Gastroesophageal sphincter (tissue), 4 donors: ENCODE measurements around the gene STAT6. TPM values are rescaled to one million over a fixed set of nuclear protein-coding genes. Genes with fewer than 3 reads are reported as not detected.
A peak's percentile ranks its signal among the peaks of the same experiment; 100 is the strongest.

ENCODE experiments used
- ATAC-seq: fragments of 150-250 bp; one replicate; pipeline ENCODE4 v1.9.1; 2016; ENCODE audit warnings: mild to moderate bottlenecking, moderate library complexity
- H3K27ac ChIP-seq, 4 donors: fragments of 200-600 bp; sonication (generic) in 3 of 4; 1 replicate in 3 of 4; 2 replicates in 1 of 4; pipeline ENCODE4 v1.5.1; 2016 to 2019
- H3K27me3 ChIP-seq: fragments of 200-600 bp; sonication (generic); one replicate; pipeline ENCODE4 v1.5.1; 2019
- H3K36me3 ChIP-seq, 2 donors: fragments of 200-600 bp; sonication (generic); one replicate each; pipeline ENCODE4 v1.5.1; 2019; ENCODE audit warnings: control low read depth in 1 of 2
- H3K4me1 ChIP-seq, 3 donors: fragments of 200-600 bp; sonication (generic); 1 replicate in 2 of 3; 2 replicates in 1 of 3; pipeline ENCODE4 v1.5.1; 2016 to 2019; ENCODE audit warnings: control low read depth in 2 of 3
- H3K4me3 ChIP-seq, 2 donors: fragments of 200-600 bp; sonication (generic); one replicate each; pipeline ENCODE4 v1.5.1; 2019; ENCODE audit warnings: mild to moderate bottlenecking in 1 of 2, moderate library complexity in 1 of 2
- H3K9me3 ChIP-seq, 3 donors: fragments of 200-600 bp; sonication (generic); one replicate each; pipeline ENCODE4 v1.5.1; 2017 to 2019; ENCODE audit warnings: control low read depth in 2 of 3
- EP300 ChIP-seq: sonication (generic); formaldehyde crosslinking; IDR thresholded peaks from one replicate; pipeline ENCODE4 v1.6.1; 2017; ENCODE audit warnings: antibody characterized with exemption, mild to moderate bottlenecking
- POLR2A ChIP-seq, 2 donors: fragments of 450-650 bp; IDR thresholded peaks; one replicate each; pipeline ENCODE4 v1.6.1; 2017; ENCODE audit warnings: antibody characterized with exemption in 2 of 2, mild to moderate bottlenecking in 2 of 2, moderate library complexity in 1 of 2
- POLR2AphosphoS5 ChIP-seq: sonication (generic); formaldehyde crosslinking; IDR thresholded peaks from one replicate; pipeline ENCODE4 v1.6.1; 2017; ENCODE audit warnings: antibody characterized with exemption
- WGBS, 2 donors: methylation state at CpG; one replicate each; pipeline ENCODE4 v1.1.5; 2018; ENCODE audit warnings: low coverage in 1 of 2; 5-methylcytosine and 5-hydroxymethylcytosine counted together
- total RNA-seq, 4 donors: library from RNA; depleted of rRNA; stranded (reverse); fragments of >200 nt; gene quantifications; one replicate each; pipeline ENCODE4 v1.1.0, GENCODE V29; 2016
- TF ChIP-seq, protein P1 (sequence below), 4 experiments: fragments of 200-600 bp in 2 of 4; fragments of 450-650 bp in 2 of 4; sonication (generic) in 1 of 4; IDR thresholded peaks; one replicate each; pipeline ENCODE4 v1.5.1; 2017 to 2019; ENCODE audit warnings: antibody characterized with exemption in 4 of 4, mild to moderate bottlenecking in 2 of 4, moderate library complexity in 2 of 4

Gene STAT6
- total RNA-seq, 4 donors from 2014 or later = 92.5 to 166 (median 156) TPM

GRCh38 chr12:57095440-57095839 lies 15.7 kb downstream of the STAT6 start:
- no peak for TF ChIP-seq POLR2A (IDR thresholded peaks at IDR 0.05)
- TF ChIP-seq, protein P1, sequence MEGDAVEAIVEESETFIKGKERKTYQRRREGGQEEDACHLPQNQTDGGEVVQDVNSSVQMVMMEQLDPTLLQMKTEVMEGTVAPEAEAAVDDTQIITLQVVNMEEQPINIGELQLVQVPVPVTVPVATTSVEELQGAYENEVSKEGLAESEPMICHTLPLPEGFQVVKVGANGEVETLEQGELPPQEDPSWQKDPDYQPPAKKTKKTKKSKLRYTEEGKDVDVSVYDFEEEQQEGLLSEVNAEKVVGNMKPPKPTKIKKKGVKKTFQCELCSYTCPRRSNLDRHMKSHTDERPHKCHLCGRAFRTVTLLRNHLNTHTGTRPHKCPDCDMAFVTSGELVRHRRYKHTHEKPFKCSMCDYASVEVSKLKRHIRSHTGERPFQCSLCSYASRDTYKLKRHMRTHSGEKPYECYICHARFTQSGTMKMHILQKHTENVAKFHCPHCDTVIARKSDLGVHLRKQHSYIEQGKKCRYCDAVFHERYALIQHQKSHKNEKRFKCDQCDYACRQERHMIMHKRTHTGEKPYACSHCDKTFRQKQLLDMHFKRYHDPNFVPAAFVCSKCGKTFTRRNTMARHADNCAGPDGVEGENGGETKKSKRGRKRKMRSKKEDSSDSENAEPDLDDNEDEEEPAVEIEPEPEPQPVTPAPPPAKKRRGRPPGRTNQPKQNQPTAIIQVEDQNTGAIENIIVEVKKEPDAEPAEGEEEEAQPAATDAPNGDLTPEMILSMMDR (IDR thresholded peaks at IDR 0.05) = no peak
- TF ChIP-seq EP300 = no peak
- no peak for TF ChIP-seq POLR2AphosphoS5
- WGBS, 2 donors = 60 to 83% methylated on average over 1 to 2 of the region's 3 CpGs
- no peaks in the 10 kb centered on the region for H3K27me3 ChIP-seq
- peaks cover 5 to 61% (median 42%) of the 10 kb centered on the region in 3 donors for H3K4me1 ChIP-seq
- H3K4me3 ChIP-seq = no peak overlapping the region
- H3K36me3 ChIP-seq = peaks cover 0 to 92% of the 10 kb centered on the region in 2 donors
- no peaks in the 10 kb centered on the region for H3K9me3 ChIP-seq
- peak overlapping the region in 3 of 4 donors; percentile 31 to 100 (median 99) for H3K27ac ChIP-seq
- no peak for ATAC-seq

DNA sequence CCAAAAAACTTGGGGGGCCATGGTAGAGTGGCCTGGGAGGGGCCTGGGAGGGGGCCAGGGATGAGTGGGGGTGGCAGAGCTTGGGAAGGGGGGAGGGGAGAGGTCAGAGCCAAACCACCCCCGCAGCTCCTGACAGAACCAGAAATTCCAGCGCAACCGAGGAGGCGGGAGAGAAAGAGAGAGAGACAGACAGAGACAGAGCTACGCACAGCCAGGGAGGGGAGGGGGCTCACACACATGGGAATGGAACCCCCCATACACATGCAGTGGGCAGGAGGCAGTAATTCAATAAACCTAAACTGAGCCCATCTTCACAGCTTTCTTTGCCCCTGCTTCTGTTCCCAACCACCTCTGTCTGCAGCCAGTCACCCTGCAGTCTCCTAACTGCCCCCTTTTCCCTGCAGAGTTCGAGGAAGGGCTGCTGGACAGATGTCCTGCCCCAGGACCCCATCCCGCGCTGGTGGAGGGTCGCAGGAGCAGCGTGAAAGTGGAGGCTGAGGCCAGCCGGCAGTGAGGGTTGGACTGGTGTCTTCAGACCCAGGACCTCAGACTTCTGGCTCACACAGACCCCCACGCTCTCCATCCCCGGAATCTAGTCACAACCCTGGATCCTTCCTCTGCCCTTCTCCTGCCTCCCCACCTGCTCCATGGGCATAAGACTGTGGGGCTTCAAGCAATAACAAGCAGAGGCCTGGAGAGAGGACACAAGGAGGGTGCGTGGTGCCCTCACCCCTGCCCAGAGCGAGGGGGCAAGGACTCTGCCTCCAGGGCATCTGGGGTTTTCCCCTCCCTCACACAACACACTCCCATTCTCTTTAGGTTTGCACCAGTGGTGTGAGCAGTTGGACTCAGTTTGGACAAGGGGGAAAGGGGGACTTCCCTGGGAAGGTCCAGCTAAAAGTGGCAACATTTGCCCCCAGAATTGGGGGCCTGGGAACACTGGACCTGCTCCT lies 16.7 kb downstream of the STAT6 start:
- WGBS, 2 donors = 7 to 37% methylated on average over 6 of the region's 15 CpGs
- ATAC-seq = no peak
- H3K27ac ChIP-seq = peak overlapping the region; percentile 45 to 100 (median 100)

DNA sequence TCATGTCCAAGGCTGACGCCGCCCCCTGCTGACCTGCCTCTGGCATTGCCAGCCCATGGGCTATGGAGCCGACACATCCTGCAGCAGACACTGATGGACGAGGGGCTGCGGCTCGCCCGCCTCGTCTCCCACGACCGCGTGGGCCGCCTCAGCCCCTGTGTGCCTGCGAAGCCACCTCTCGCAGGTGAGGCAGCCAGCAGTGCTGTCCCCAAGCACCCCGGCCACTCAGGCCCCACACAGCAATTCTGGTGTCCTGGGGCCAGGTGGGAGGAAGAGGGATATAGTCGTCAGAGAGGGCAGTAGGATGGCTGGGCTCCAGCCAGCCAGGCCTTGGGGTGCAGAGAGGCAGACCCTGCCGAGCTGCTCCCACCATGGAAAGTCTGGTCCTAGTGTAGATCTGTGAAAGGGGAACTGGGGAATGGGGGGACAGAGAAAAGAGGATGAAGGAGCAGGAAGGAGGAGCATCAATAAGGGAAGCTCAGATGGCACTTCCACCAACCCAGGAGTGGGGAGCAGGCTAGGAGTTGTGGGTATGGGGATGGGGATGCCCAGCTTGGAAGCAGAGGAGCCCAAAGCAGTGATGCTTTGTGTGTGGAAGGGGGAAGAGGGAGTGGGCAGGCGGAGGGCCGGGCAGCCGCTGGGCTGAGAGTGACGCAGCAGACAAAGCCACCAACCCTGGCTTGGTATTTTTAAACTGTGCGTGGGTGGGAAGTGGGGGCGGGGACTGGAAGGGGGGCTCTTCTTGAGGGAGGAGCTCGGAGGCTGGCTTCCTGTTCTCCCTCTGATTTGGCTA lies 17.6 kb downstream of the STAT6 start:
- Histone ChIP-seq H3K27me3 (no peaks in the 10 kb centered on the region), H3K4me3 (peak overlapping the region in 1 of 2 donors; percentile 22), H3K9me3 (no peaks in the 10 kb centered on the region), H3K4me1 (peaks cover 5 to 67% (median 44%) of the 10 kb centered on the region in 3 donors), H3K27ac (peak overlapping the region; percentile 45 to 100 (median 100)), H3K36me3 (peaks cover 0 to 74% of the 10 kb centered on the region in 2 donors)
- ATAC-seq = peak; percentile 79
- WGBS, 2 donors = 0 to 8% methylated on average over 6 of the region's 24 CpGs
- TF ChIP-seq POLR2AphosphoS5 = no peak
- no peak for TF ChIP-seq EP300
- TF ChIP-seq, protein P1 (IDR thresholded peaks at IDR 0.05) = peak in 2 of 4 experiments; percentile 51 to 70

More for the DNA sequence above, 16.7 kb downstream of the STAT6 start:
- TF ChIP-seq POLR2A (IDR thresholded peaks at IDR 0.05) (no peak), POLR2AphosphoS5 (no peak), EP300 (no peak)
- TF ChIP-seq, protein P1 (IDR thresholded peaks at IDR 0.05) = no peak
- Histone ChIP-seq H3K4me1 (peaks cover 5 to 67% (median 44%) of the 10 kb centered on the region in 3 donors), H3K27me3 (no peaks in the 10 kb centered on the region), H3K36me3 (peaks cover 0 to 83% of the 10 kb centered on the region in 2 donors), H3K9me3 (no peaks in the 10 kb centered on the region), H3K4me3 (peak overlapping the region in 1 of 2 donors; percentile 22)

GRCh38 chr12:57092876-57093414 lies 18.2 kb downstream of the STAT6 start:
- H3K4me1 ChIP-seq = peaks cover 5 to 72% (median 44%) of the 10 kb centered on the region in 3 donors
- 43% methylated on average over 1 of the region's 4 CpGs; no CpG with 5 or more reads in 1 of the 2 donors for WGBS, 2 donors
- peaks cover 0 to 67% of the 10 kb centered on the region in 2 donors for H3K36me3 ChIP-seq
- peak overlapping the region; percentile 24 to 100 (median 100) for H3K27ac ChIP-seq
- H3K4me3 ChIP-seq = peak overlapping the region in 1 of 2 donors; percentile 95
- H3K27me3 ChIP-seq = no peaks in the 10 kb centered on the region
- H3K9me3 ChIP-seq = no peaks in the 10 kb centered on the region
- TF ChIP-seq POLR2AphosphoS5 (no peak), POLR2A (IDR thresholded peaks at IDR 0.05) (no peak), EP300 (no peak)
- TF ChIP-seq, protein P1 (IDR thresholded peaks at IDR 0.05) = no peak
- ATAC-seq = no peak
